GM23338 (cell line): ENCODE results near the gene MAP1LC3B.

ENCODE experiments used
- EZH2phosphoT487 ChIP-seq: fragments of 200-600 bp; sonication (generic); IDR thresholded peaks from one replicate; pipeline ENCODE4 v1.8.1; 2018; ENCODE audit warnings: antibody characterized with exemption; ENCODE audit not compliant: unreplicated experiment
- ZNF331 ChIP-seq: fragments of 250-450 bp; sonication (Bioruptor Pico); IDR thresholded peaks from 2 replicates; pipeline ENCODE4 v1.5.0; 2020; ENCODE audit warnings: low read depth, mild to moderate bottlenecking, moderate library complexity
- TF ChIP-seq, protein P1 (sequence below), 2 experiments: fragments of 200-600 bp in 1 of 2; sonication (generic) in 1 of 2; conservative IDR thresholded peaks; 2 replicates each; pipeline versions ENCODE4 v1.5.1 to v1.6.1; 2016 to 2017; ENCODE audit warnings: antibody characterized with exemption in 2 of 2, low read depth in 2 of 2, mild to moderate bottlenecking in 2 of 2, moderate library complexity in 1 of 2

DNA sequence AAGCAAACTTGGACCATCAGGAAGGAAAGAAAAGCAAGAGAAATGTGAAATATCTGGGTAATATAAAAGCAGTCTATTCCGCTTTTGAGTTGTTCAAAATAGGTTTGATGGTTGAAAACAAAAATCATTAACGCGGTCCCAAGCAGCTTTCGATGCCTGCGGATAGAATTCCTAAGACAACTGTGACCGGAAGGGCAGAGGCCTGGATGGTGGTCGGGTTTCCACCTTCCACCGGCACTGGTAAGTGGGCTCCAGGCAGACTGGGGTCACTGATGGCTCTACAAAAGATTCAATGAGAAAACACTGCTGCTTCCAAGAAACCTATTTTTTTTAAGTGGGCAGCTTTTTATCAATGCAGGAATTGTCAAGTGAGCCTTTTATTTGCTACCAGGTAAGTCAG is 50.9 kb downstream of the MAP1LC3B start:
- no peak for TF ChIP-seq EZH2phosphoT487
- TF ChIP-seq, protein P1, sequence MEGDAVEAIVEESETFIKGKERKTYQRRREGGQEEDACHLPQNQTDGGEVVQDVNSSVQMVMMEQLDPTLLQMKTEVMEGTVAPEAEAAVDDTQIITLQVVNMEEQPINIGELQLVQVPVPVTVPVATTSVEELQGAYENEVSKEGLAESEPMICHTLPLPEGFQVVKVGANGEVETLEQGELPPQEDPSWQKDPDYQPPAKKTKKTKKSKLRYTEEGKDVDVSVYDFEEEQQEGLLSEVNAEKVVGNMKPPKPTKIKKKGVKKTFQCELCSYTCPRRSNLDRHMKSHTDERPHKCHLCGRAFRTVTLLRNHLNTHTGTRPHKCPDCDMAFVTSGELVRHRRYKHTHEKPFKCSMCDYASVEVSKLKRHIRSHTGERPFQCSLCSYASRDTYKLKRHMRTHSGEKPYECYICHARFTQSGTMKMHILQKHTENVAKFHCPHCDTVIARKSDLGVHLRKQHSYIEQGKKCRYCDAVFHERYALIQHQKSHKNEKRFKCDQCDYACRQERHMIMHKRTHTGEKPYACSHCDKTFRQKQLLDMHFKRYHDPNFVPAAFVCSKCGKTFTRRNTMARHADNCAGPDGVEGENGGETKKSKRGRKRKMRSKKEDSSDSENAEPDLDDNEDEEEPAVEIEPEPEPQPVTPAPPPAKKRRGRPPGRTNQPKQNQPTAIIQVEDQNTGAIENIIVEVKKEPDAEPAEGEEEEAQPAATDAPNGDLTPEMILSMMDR (conservative IDR thresholded peaks at IDR 0.05; ENCODE audit: low read depth in 2 of 2): no peak
- TF ChIP-seq ZNF331: no peak
